Lung (tissue), 12 donors: ENCODE results near the gene PSPC1. TPM values are rescaled to one million over a fixed set of nuclear protein-coding genes. Genes with fewer than 3 reads are reported as not detected.

ENCODE experiments used
- ATAC-seq: fragments of 200-7000 bp; cut with Tn5 transposase; one replicate; pipeline ENCODE4 v1.9.1; 2020; ENCODE audit warnings: moderate number of reproducible peaks; ENCODE audit not compliant: insufficient read depth, low FRiP score
- DNase-seq, 3 donors: peaks; one replicate each; pipeline ENCODE4 v3.0.0-alpha.2; 2013 to 2017
- H3K27ac ChIP-seq, 2 donors: one replicate each; pipeline ENCODE4 v1.5.1; 2013; ENCODE audit warnings: mild to moderate bottlenecking in 2 of 2, moderate library complexity in 2 of 2, control low read depth in 1 of 2, inconsistent platforms in 1 of 2, low read depth in 1 of 2, low read length in 1 of 2
- H3K27me3 ChIP-seq, 3 donors: one replicate each; pipeline ENCODE4 v1.5.1; 2013; ENCODE audit warnings: low read length in 2 of 3; ENCODE audit not compliant: control insufficient read depth in 3 of 3, insufficient read depth in 3 of 3
- H3K36me3 ChIP-seq, 4 donors: one replicate each; pipeline ENCODE4 v1.5.1; 2013; ENCODE audit warnings: low read length in 4 of 4, mild to moderate bottlenecking in 1 of 4, moderate library complexity in 1 of 4; ENCODE audit not compliant: control insufficient read depth in 4 of 4, insufficient read depth in 4 of 4
- H3K4me1 ChIP-seq, 5 donors: one replicate each; pipeline ENCODE4 v1.5.1; 2013; ENCODE audit warnings: low read length in 5 of 5, mild to moderate bottlenecking in 2 of 5, moderate library complexity in 1 of 5; ENCODE audit not compliant: control insufficient read depth in 5 of 5, insufficient read depth in 5 of 5
- H3K4me3 ChIP-seq: one replicate; pipeline ENCODE4 v1.5.1; 2013; ENCODE audit warnings: mild to moderate bottlenecking, control low read depth, moderate library complexity
- H3K9ac ChIP-seq, 2 donors: one replicate each; pipeline ENCODE4 v1.5.1; 2013; ENCODE audit warnings: low read length in 2 of 2, control low read depth in 1 of 2; ENCODE audit not compliant: insufficient read depth in 1 of 2
- H3K9me3 ChIP-seq, 4 donors: one replicate each; pipeline ENCODE4 v1.5.1; 2013; ENCODE audit warnings: low read length in 3 of 4, mild to moderate bottlenecking in 1 of 4, moderate library complexity in 1 of 4; ENCODE audit not compliant: control insufficient read depth in 4 of 4, insufficient read depth in 3 of 4
- CTCF ChIP-seq: IDR thresholded peaks from 2 replicates; pipeline ENCODE4 v1.5.1; 2012; ENCODE audit warnings: mild to moderate bottlenecking; ENCODE audit errors: control extremely low read depth, extremely low read depth
- WGBS, 2 donors: extraction: QIAGEN DNeasy Blood & Tissue Kit; methylation state at CpG; one replicate each; pipeline ENCODE4 v1.1.7; 2013; 5-methylcytosine and 5-hydroxymethylcytosine counted together
- polyA plus RNA-seq, 2 donors: library from polyadenylated mRNA; stranded (reverse); fragments of 200-250 nt; gene quantifications; one replicate each; pipeline ENCODE4 v1.2.1, GENCODE V29; 2013
- total RNA-seq, 2 donors: library from RNA; depleted of rRNA in 1 of 2; stranded (reverse); fragments of >200 nt in 1 of 2; gene quantifications; one replicate each; pipeline ENCODE4 v1.2.1, GENCODE V29; 2014 to 2021
- donor health status: control.
- donor health status: control.
- donor health status: Bipolar disorder and iron deficiency.
- donor health status: healthy.
- donor health status: DM: yes; HTN: yes; CAD: no.

Gene PSPC1
- total and polyA plus RNA-seq, 4 donors: 23.5 to 103 (median 39.6) TPM

- 64 to 66% methylated on average over 3 of the region's 3 CpGs for WGBS, 2 donors
- Histone ChIP-seq H3K9ac (no peak overlapping the region), H3K9me3 (no peaks in the 10 kb centered on the region), H3K36me3 (peaks cover 33 to 49% (median 46%) of the 10 kb centered on the region in 4 donors), H3K27me3 (no peaks in the 10 kb centered on the region), H3K4me3 (no peak overlapping the region), H3K4me1 (no peaks in the 10 kb centered on the region), H3K27ac (no peak overlapping the region)
- ATAC-seq (no peak), DNase-seq (no peak)
- TF ChIP-seq CTCF: no peak
These were observed 112.6 kb downstream of the PSPC1 start for GRCh38 chr13:19670147-19670546.

- DNase-seq: no peak
- Histone ChIP-seq H3K9me3 (no peaks in the 10 kb centered on the region), H3K4me3 (no peak overlapping the region), H3K9ac (no peak overlapping the region), H3K27ac (no peak overlapping the region), H3K36me3 (peaks cover 30 to 51% (median 47%) of the 10 kb centered on the region in 4 donors), H3K27me3 (no peaks in the 10 kb centered on the region), H3K4me1 (no peaks in the 10 kb centered on the region)
- TF ChIP-seq CTCF: no peak
- ATAC-seq: no peak
- WGBS, 2 donors: 91 to 96% methylated on average over 9 of the region's 9 CpGs
These were observed 114.0 kb downstream of the PSPC1 start for GRCh38 chr13:19668778-19669177.

DNA sequence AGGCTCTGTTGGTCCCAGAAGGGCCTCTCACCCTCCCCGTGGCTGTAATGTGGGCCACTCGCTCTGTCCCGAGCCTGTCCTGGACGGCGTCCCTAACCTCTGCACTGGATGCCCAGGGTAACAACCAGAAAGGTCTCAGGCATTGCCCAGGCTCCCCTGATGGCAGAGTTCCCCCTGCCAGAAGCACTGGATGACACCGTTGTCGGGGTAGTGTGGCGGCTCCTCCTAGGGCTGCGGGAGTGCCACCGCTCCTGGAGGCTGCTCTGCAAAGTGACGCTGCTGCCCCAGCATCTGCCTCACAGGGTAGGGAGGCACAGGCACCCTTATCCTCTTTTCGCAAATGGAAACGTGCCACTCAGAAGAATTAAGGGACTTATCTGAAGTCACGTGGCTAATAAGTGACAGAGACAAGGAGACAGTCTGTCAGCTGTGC, 117.3 kb downstream of the PSPC1 start:
- no peak for TF ChIP-seq CTCF
- no peak for ATAC-seq
- no peak overlapping the region for H3K9ac ChIP-seq
- 91 to 95% methylated on average over 14 of the region's 14 CpGs for WGBS, 2 donors
- no peaks in the 10 kb centered on the region for H3K27me3 ChIP-seq
- no peak overlapping the region for H3K4me3 ChIP-seq
- H3K27ac ChIP-seq: no peak overlapping the region
- peaks cover 33 to 56% (median 40%) of the 10 kb centered on the region in 4 donors for H3K36me3 ChIP-seq
- no peaks in the 10 kb centered on the region for H3K9me3 ChIP-seq
- no peaks in the 10 kb centered on the region for H3K4me1 ChIP-seq
- DNase-seq: no peak
